ENCODE results near the gene NUPR1.
"Not testable (repeated sequence)": the region's sequence is repeated elsewhere in the genome, so short reads cannot be mapped to it uniquely, and the experiment has no call there.

The NUPR1 gene

GRCh38 chr16:28496844-28497243, 41.9 kb downstream of the NUPR1 start:
- WGBS, 2 experiments (ENCODE audit: insufficient coverage in 2 of 2), result 90% methylated on average over 18 to 19 of the region's 19 CpGs
- Histone ChIP-seq H3K4me3 (ENCODE audit: extremely low read depth, insufficient read depth, low read length, poor library complexity, severe bottlenecking) (no peak overlapping the region), H3K4me1 (ENCODE audit: control insufficient read depth, insufficient read depth, low read length, poor library complexity, severe bottlenecking) (no peaks in the 10 kb centered on the region), H3K36me3 (ENCODE audit: control insufficient read depth, insufficient read depth, low read length) (no peaks in the 10 kb centered on the region), H3K27ac (ENCODE audit: low read depth, low read length, severe bottlenecking) (no peak overlapping the region), H3K9me3 (ENCODE audit: control insufficient read depth, low read length) (no peaks in the 10 kb centered on the region)

- H3K9me3 ChIP-seq (ENCODE audit: control insufficient read depth, low read length), result no peaks in the 10 kb centered on the region
- WGBS, 2 experiments (ENCODE audit: insufficient coverage in 2 of 2), result 92 to 94% methylated on average over 11 to 19 of the region's 20 CpGs
- H3K27ac ChIP-seq (ENCODE audit: low read depth, low read length, severe bottlenecking), result no peak overlapping the region
- H3K36me3 ChIP-seq (ENCODE audit: control insufficient read depth, insufficient read depth, low read length), result no peaks in the 10 kb centered on the region
- H3K4me3 ChIP-seq (ENCODE audit: extremely low read depth, insufficient read depth, low read length, poor library complexity, severe bottlenecking), result no peak overlapping the region
- no peaks in the 10 kb centered on the region for H3K4me1 ChIP-seq (ENCODE audit: control insufficient read depth, insufficient read depth, low read length, poor library complexity, severe bottlenecking)
Measured at GRCh38 chr16:28495795-28496749, 42.7 kb downstream of the NUPR1 start.

GRCh38 chr16:28495098-28495793, 43.5 kb downstream of the NUPR1 start:
- no peak overlapping the region for H3K27ac ChIP-seq (ENCODE audit: low read depth, low read length, severe bottlenecking)
- WGBS, 2 experiments (ENCODE audit: insufficient coverage in 2 of 2), result 90 to 92% methylated on average over 9 to 10 of the region's 13 CpGs
- no peak overlapping the region for H3K4me3 ChIP-seq (ENCODE audit: extremely low read depth, insufficient read depth, low read length, poor library complexity, severe bottlenecking)
- H3K9me3 ChIP-seq (ENCODE audit: control insufficient read depth, low read length), result no peaks in the 10 kb centered on the region
- H3K36me3 ChIP-seq (ENCODE audit: control insufficient read depth, insufficient read depth, low read length), result no peaks in the 10 kb centered on the region
- H3K4me1 ChIP-seq (ENCODE audit: control insufficient read depth, insufficient read depth, low read length, poor library complexity, severe bottlenecking), result no peaks in the 10 kb centered on the region

- Histone ChIP-seq H3K36me3 (ENCODE audit: control insufficient read depth, insufficient read depth, low read length) (peaks cover 2% of the 10 kb centered on the region), H3K9me3 (ENCODE audit: control insufficient read depth, low read length) (no peaks in the 10 kb centered on the region), H3K27ac (ENCODE audit: low read depth, low read length, severe bottlenecking) (no peak within 1 kb of the TSS), H3K4me3 (ENCODE audit: extremely low read depth, insufficient read depth, low read length, poor library complexity, severe bottlenecking) (no peak within 1 kb of the TSS), H3K4me1 (ENCODE audit: control insufficient read depth, insufficient read depth, low read length, poor library complexity, severe bottlenecking) (no peaks in the 10 kb centered on the region)
- 88 to 89% methylated on average over 9 of the region's 12 CpGs for WGBS, 2 experiments (ENCODE audit: insufficient coverage in 2 of 2)
Measured at GRCh38 chr16:28494121-28494851, 44.5 kb downstream of the NUPR1 start, which contains the start of gene APOBR. APOBR (plus strand) TSS chr16:28494643; CDS start chr16:28494682, 39 bp downstream.

- WGBS, 2 experiments (ENCODE audit: insufficient coverage in 2 of 2), result 80 to 83% methylated on average over 1 to 2 of the region's 4 CpGs
- Histone ChIP-seq H3K4me1 (ENCODE audit: control insufficient read depth, insufficient read depth, low read length, poor library complexity, severe bottlenecking) (no peaks in the 10 kb centered on the region), H3K36me3 (ENCODE audit: control insufficient read depth, insufficient read depth, low read length) (peaks cover 4% of the 10 kb centered on the region), H3K27ac (ENCODE audit: low read depth, low read length, severe bottlenecking) (peak overlapping the region; percentile 99), H3K9me3 (ENCODE audit: control insufficient read depth, low read length) (no peaks in the 10 kb centered on the region), H3K4me3 (ENCODE audit: extremely low read depth, insufficient read depth, low read length, poor library complexity, severe bottlenecking) (peak overlapping the region; percentile 94)
Measured at GRCh38 chr16:28492511-28492910, 46.3 kb downstream of the NUPR1 start.

- Histone ChIP-seq H3K9me3 (ENCODE audit: control insufficient read depth, low read length) (no peaks in the 10 kb centered on the region), H3K4me1 (ENCODE audit: control insufficient read depth, insufficient read depth, low read length, poor library complexity, severe bottlenecking) (no peaks in the 10 kb centered on the region), H3K27ac (ENCODE audit: low read depth, low read length, severe bottlenecking) (peak within 1 kb of the TSS; percentile 99), H3K36me3 (ENCODE audit: control insufficient read depth, insufficient read depth, low read length) (peaks cover 4% of the 10 kb centered on the region), H3K4me3 (ENCODE audit: extremely low read depth, insufficient read depth, low read length, poor library complexity, severe bottlenecking) (peak within 1 kb of the TSS; percentile 94)
- 0 to 1% methylated on average over 15 of the region's 21 CpGs for WGBS, 2 experiments (ENCODE audit: insufficient coverage in 2 of 2)
Measured at GRCh38 chr16:28491970-28492474, 46.8 kb downstream of the NUPR1 start, which contains the start of gene CLN3. CLN3 (minus strand) TSS chr16:28492074; CDS start chr16:28491759, 315 bp downstream.

- peak overlapping the region; percentile 99 for H3K27ac ChIP-seq (ENCODE audit: low read depth, low read length, severe bottlenecking)
- H3K36me3 ChIP-seq (ENCODE audit: control insufficient read depth, insufficient read depth, low read length), result peaks cover 4% of the 10 kb centered on the region
- no peaks in the 10 kb centered on the region for H3K4me1 ChIP-seq (ENCODE audit: control insufficient read depth, insufficient read depth, low read length, poor library complexity, severe bottlenecking)
- H3K9me3 ChIP-seq (ENCODE audit: control insufficient read depth, low read length), result no peaks in the 10 kb centered on the region
- peak overlapping the region; percentile 94 for H3K4me3 ChIP-seq (ENCODE audit: extremely low read depth, insufficient read depth, low read length, poor library complexity, severe bottlenecking)
- 1% methylated on average over 30 of the region's 42 CpGs for WGBS, 2 experiments (ENCODE audit: insufficient coverage in 2 of 2)
Measured at GRCh38 chr16:28491230-28491969, 47.4 kb downstream of the NUPR1 start.

GRCh38 chr16:28486266-28486665, 52.5 kb downstream of the NUPR1 start:
- Histone ChIP-seq H3K9me3 (ENCODE audit: control insufficient read depth, low read length) (no peaks in the 10 kb centered on the region), H3K36me3 (ENCODE audit: control insufficient read depth, insufficient read depth, low read length) (peaks cover 10% of the 10 kb centered on the region), H3K27ac (ENCODE audit: low read depth, low read length, severe bottlenecking) (no peak overlapping the region), H3K4me3 (ENCODE audit: extremely low read depth, insufficient read depth, low read length, poor library complexity, severe bottlenecking) (no peak overlapping the region), H3K4me1 (ENCODE audit: control insufficient read depth, insufficient read depth, low read length, poor library complexity, severe bottlenecking) (no peaks in the 10 kb centered on the region)
- 94 to 100% methylated on average over 3 to 5 of the region's 5 CpGs for WGBS, 2 experiments (ENCODE audit: insufficient coverage in 2 of 2)

GRCh38 chr16:28483361-28483760, 55.4 kb downstream of the NUPR1 start:
- H3K4me3 ChIP-seq (ENCODE audit: extremely low read depth, insufficient read depth, low read length, poor library complexity, severe bottlenecking); H3K4me1 ChIP-seq (ENCODE audit: control insufficient read depth, insufficient read depth, low read length, poor library complexity, severe bottlenecking); H3K36me3 ChIP-seq (ENCODE audit: control insufficient read depth, insufficient read depth, low read length); H3K9me3 ChIP-seq (ENCODE audit: control insufficient read depth, low read length); H3K27ac ChIP-seq (ENCODE audit: low read depth, low read length, severe bottlenecking): not testable (repeated sequence)
- WGBS, 2 experiments (ENCODE audit: insufficient coverage in 2 of 2), result 92 to 100% methylated on average over 4 of the region's 5 CpGs
